Natural killer cell (primary cell): ENCODE measurements around the gene ATP8B4. TPM values are rescaled to one million over a fixed set of nuclear protein-coding genes. Genes with fewer than 3 reads are reported as not detected.

Experiments used
- ATAC-seq, 3 donors: fragments of 150-1000 bp in 2 of 3; fragments of 200-7000 bp in 1 of 3; cut with Tn5 transposase; 1 replicate in 1 of 3; 2 replicates in 2 of 3; pipeline ENCODE4 v1.10.0; 2021; ENCODE audit warnings: mild to moderate bottlenecking in 2 of 3, moderate library complexity in 2 of 3
- DNase-seq, 2 donors: peaks; one replicate each; pipeline versions ENCODE4 v3.0.0 to v3.0.0-alpha.2; 2013 to 2021; ENCODE audit warnings: mixed read lengths in 1 of 2
- H3K27ac ChIP-seq: one replicate; pipeline ENCODE4 v1.5.1; 2013; ENCODE audit warnings: mild to moderate bottlenecking, low read length
- H3K27me3 ChIP-seq: one replicate; pipeline ENCODE4 v1.6.1; 2013; ENCODE audit warnings: low read length; ENCODE audit not compliant: control insufficient read depth, insufficient read depth
- H3K36me3 ChIP-seq: one replicate; pipeline ENCODE4 v1.6.1; 2013; ENCODE audit warnings: low read length; ENCODE audit not compliant: control insufficient read depth, insufficient read depth
- H3K4me1 ChIP-seq: one replicate; pipeline ENCODE4 v1.6.1; 2013; ENCODE audit warnings: low read length; ENCODE audit not compliant: control insufficient read depth, insufficient read depth
- H3K4me3 ChIP-seq: one replicate; pipeline ENCODE4 v1.5.1; 2013; ENCODE audit warnings: low read length
- H3K9me3 ChIP-seq: one replicate; pipeline ENCODE4 v1.6.1; 2013; ENCODE audit warnings: low read length; ENCODE audit not compliant: control insufficient read depth, insufficient read depth
- H3K27ac Mint-ChIP-seq, 2 donors: one replicate each; pipeline ENCODE4 v1.8.0; 2022; ENCODE audit warnings: mild to moderate bottlenecking in 2 of 2, mixed read lengths in 2 of 2, moderate library complexity in 1 of 2
- H3K27me3 Mint-ChIP-seq, 2 donors: one replicate each; pipeline ENCODE4 v1.8.0; 2022; ENCODE audit warnings: low read depth in 2 of 2, mixed read lengths in 2 of 2
- H3K36me3 Mint-ChIP-seq: one replicate; pipeline ENCODE4 v1.8.0; 2022; ENCODE audit warnings: mixed read lengths
- H3K4me1 Mint-ChIP-seq, 2 donors: one replicate each; pipeline ENCODE4 v1.8.0; 2022; ENCODE audit warnings: mixed read lengths in 2 of 2
- H3K4me3 Mint-ChIP-seq: one replicate; pipeline ENCODE4 v1.8.0; 2022; ENCODE audit warnings: mild to moderate bottlenecking, moderate library complexity, mixed read lengths
- H3K9me3 Mint-ChIP-seq, 2 donors: one replicate each; pipeline ENCODE4 v1.8.0; 2022; ENCODE audit warnings: mixed read lengths in 2 of 2
- CTCF ChIP-seq: fragments of 200-600 bp; IDR thresholded peaks from one replicate; pipeline ENCODE4 v1.8.0; 2022; ENCODE audit warnings: antibody characterized with exemption
- WGBS: methylation state at CpG from one replicate; pipeline ENCODE4 v1.1.7; 2013; ENCODE audit warnings: missing lambda C conversion rate; ENCODE audit not compliant: insufficient coverage; 5-methylcytosine and 5-hydroxymethylcytosine counted together
- intact Hi-C: fragments of 100-400 bp; cut with micrococcal nuclease; formaldehyde crosslinking; loops from one replicate; pipeline ENCODE4 v1.14.2; 2022
- total RNA-seq, 4 donors: library from RNA; stranded (reverse); fragments of 120-200 nt in 1 of 4; gene quantifications; one replicate each; pipeline versions ENCODE4 v1.2.3 to v1.2.4, GENCODE V29; 2013 to 2022

The ATP8B4 gene
- total RNA-seq, 3 donors from 2014 or later (not counting 1 experiment from before 2014, with no cell fraction given), result 55.6 to 89.5 (median 75.1) TPM

DNA sequence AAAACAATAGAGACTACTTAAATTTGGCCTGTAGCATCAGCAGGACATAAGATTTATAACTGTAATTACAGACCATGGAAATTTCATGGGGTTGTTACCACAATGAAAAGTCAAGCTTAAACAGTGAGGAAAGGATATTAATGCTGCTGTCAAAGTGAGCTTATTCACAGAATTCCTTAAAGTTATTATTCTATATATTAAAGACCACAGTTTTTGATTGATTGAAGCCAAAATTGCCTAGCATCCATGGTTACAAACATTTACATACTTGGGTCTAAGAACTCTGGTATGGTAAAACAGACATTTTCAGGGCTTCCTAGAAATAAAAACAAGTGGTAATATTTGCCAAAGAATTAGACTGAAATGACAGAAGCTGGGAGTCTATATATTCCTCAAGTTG, 248.6 kb downstream of the ATP8B4 start:
- no peak overlapping the region for H3K4me3 Mint-ChIP-seq
- ATAC-seq (no peak), DNase-seq (no peak)
- Histone ChIP-seq H3K27me3 (no peaks in the 10 kb centered on the region), H3K4me1 (no peaks in the 10 kb centered on the region), H3K9me3 (no peaks in the 10 kb centered on the region), H3K27ac (no peak overlapping the region), H3K36me3 (peaks cover 40% of the 10 kb centered on the region), H3K4me3 (no peak overlapping the region)
- no peaks in the 10 kb centered on the region for H3K27me3 Mint-ChIP-seq
- peaks cover 0 to 7% of the 10 kb centered on the region in 2 donors for H3K4me1 Mint-ChIP-seq
- H3K27ac Mint-ChIP-seq, result no peak overlapping the region
- no peaks in the 10 kb centered on the region for H3K9me3 Mint-ChIP-seq
- no peak for TF ChIP-seq CTCF
- intact Hi-C loops, result no loop called here
- peaks cover 32% of the 10 kb centered on the region for H3K36me3 Mint-ChIP-seq

- Mint-ChIP-seq H3K9me3 (no peaks in the 10 kb centered on the region), H3K27ac (no peak overlapping the region), H3K36me3 (peaks cover 17% of the 10 kb centered on the region), H3K27me3 (no peaks in the 10 kb centered on the region), H3K4me3 (no peak overlapping the region), H3K4me1 (peaks cover 0 to 7% of the 10 kb centered on the region in 2 donors)
- Histone ChIP-seq H3K36me3 (peaks cover 24% of the 10 kb centered on the region), H3K9me3 (no peaks in the 10 kb centered on the region), H3K27ac (no peak overlapping the region), H3K27me3 (no peaks in the 10 kb centered on the region), H3K4me1 (no peaks in the 10 kb centered on the region), H3K4me3 (no peak overlapping the region)
- TF ChIP-seq CTCF, result no peak
- ATAC-seq (no peak), DNase-seq (no peak)
- intact Hi-C loops, result no loop called here
These were observed 250.7 kb downstream of the ATP8B4 start for GRCh38 chr15:49868348-49868747.

DNA sequence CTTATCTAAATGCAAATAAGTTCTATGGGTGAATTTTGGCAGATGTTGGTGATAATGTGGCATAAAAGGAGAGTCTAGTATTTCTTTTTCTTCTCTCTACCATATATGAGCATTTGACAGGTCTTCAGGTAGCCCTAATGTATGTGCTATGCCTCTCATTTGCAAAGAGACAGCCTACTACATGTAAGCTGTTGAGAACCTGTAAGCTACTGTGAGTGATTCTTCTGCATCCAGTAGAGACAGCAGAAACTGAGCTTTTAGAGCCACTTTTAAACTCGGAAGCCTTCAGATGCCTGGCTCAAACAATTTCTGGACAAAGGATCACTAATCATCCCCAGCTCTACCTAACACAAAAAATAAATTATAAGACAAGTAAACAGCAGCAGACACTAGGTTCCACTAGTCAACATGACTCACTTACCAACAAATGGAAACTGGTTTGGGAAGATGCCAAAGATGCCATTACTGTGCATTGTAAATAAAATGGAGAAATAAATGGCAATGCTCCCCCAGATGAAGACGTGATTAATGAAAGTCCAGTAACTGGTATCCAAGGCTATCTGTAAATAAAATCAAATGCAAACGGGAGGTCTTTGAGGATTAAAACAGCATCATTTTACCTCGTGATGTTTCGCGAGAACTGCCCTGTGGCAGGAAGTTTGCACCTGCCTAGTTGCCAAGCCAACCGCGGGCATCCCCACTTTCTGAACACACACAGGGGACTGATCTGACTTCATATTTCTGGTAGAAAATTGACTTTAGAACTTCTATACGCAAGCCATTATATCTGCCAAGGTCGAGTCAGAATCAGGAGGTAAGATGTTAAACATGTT, 252.9 kb downstream of the ATP8B4 start:
- H3K27me3 Mint-ChIP-seq, result no peaks in the 10 kb centered on the region
- no peaks in the 10 kb centered on the region for H3K9me3 Mint-ChIP-seq
- Histone ChIP-seq H3K27me3 (no peaks in the 10 kb centered on the region), H3K4me1 (no peaks in the 10 kb centered on the region), H3K4me3 (no peak overlapping the region), H3K27ac (no peak overlapping the region), H3K36me3 (peaks cover 14% of the 10 kb centered on the region), H3K9me3 (no peaks in the 10 kb centered on the region)
- DNase-seq (no peak), ATAC-seq (no peak)
- peaks cover 0 to 7% of the 10 kb centered on the region in 2 donors for H3K4me1 Mint-ChIP-seq
- intact Hi-C loops, result no loop called here
- WGBS, result 91% methylated on average over 10 of the region's 10 CpGs
- peaks cover 17% of the 10 kb centered on the region for H3K36me3 Mint-ChIP-seq
- no peak overlapping the region for H3K4me3 Mint-ChIP-seq
- TF ChIP-seq CTCF, result no peak
- no peak overlapping the region for H3K27ac Mint-ChIP-seq

GRCh38 chr15:49864251-49864650, 254.8 kb downstream of the ATP8B4 start:
- Histone ChIP-seq H3K4me1 (no peaks in the 10 kb centered on the region), H3K27me3 (no peaks in the 10 kb centered on the region), H3K9me3 (no peaks in the 10 kb centered on the region), H3K27ac (no peak overlapping the region), H3K36me3 (peaks cover 18% of the 10 kb centered on the region), H3K4me3 (no peak overlapping the region)
- DNase-seq (no peak), ATAC-seq (no peak)
- H3K4me1 Mint-ChIP-seq, result peaks cover 0 to 7% of the 10 kb centered on the region in 2 donors
- H3K36me3 Mint-ChIP-seq, result peaks cover 17% of the 10 kb centered on the region
- 93% methylated on average over 2 of the region's 2 CpGs for WGBS
- no peak overlapping the region for H3K4me3 Mint-ChIP-seq
- intact Hi-C loops, result no loop called here
- H3K9me3 Mint-ChIP-seq, result no peaks in the 10 kb centered on the region
- TF ChIP-seq CTCF, result no peak
- no peaks in the 10 kb centered on the region for H3K27me3 Mint-ChIP-seq
- no peak overlapping the region for H3K27ac Mint-ChIP-seq
